Amygdala (tissue), 56 donors: Measurements from ENCODE around the gene FMN2.
"Not testable (repeated sequence)": the region's sequence is repeated elsewhere in the genome, so short reads cannot be mapped to it uniquely, and the experiment has no call there.

Experiments used
- DNase-seq, 56 donors: peaks; one replicate each; lab custom pipeline; 2025; lab: John Stamatoyannopoulos, UW

Gene FMN2

DNA sequence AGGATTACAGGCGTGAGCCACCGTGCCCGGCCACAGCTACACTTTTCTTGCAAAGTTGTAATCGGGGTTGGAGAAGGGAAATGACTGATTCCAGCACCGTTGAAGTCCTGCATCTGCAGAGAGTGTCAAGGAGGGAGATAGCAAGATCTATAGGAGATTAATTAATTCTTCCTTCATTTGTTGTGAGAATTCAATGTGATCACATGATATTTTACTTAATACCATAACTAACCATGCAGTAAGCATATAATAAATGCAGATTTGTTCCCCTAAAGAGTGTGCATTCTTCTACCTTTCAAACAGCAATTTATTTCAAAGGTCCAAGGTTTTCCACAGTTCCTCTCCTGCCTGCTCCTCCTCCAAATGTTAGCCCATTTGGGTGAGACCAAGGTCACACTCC, 315.7 kb downstream of the FMN2 start:
- no peak for DNase-seq

GRCh38 chr1:240409615-240410014, 317.9 kb downstream of the FMN2 start:
- no peak for DNase-seq

DNA sequence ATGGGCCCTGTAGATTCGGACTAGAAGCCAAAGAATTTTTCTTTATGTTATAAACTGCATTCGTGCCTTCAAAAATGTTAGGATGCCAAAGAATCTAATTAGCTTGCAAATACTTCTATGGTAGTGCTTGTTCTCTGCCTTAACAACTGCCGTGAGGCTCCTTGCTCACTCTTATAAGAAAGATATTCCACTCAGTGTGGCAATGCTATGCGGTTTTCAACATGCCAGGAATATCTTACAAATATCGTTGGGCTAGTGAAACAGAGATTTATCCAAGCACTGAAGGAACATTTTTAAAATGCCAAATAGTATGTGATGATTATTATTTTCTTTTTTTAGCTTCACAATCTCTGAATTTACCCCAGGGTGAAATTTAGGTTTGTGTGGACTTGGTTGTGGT, 322.0 kb downstream of the FMN2 start:
- no peak for DNase-seq

- DNase-seq = no peak
Measured at GRCh38 chr1:240414237-240414636, 322.6 kb downstream of the FMN2 start.

GRCh38 chr1:240415011-240415410, 323.3 kb downstream of the FMN2 start:
- not testable (repeated sequence) for DNase-seq

GRCh38 chr1:240415532-240415931, 323.8 kb downstream of the FMN2 start:
- no peak for DNase-seq

DNA sequence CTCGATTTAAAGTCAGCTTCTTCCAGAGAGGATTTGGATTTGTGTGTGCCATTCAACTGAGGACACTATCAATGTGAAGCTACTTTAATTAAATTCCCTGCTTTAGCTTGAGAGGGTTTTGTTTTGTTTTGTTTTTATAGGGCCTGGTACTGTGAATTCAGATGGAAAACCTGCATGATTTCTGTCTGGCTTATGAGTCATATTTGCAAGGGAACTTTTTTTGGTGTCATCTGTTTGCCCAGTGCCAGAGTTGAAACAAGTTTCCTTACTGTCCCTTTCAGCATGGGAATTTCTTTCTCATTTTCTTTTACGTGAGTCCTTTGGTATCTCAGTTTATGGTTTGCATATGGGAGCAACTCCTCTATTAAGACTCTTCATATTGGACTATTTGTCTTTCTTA, 325.6 kb downstream of the FMN2 start:
- DNase-seq = no peak

DNA sequence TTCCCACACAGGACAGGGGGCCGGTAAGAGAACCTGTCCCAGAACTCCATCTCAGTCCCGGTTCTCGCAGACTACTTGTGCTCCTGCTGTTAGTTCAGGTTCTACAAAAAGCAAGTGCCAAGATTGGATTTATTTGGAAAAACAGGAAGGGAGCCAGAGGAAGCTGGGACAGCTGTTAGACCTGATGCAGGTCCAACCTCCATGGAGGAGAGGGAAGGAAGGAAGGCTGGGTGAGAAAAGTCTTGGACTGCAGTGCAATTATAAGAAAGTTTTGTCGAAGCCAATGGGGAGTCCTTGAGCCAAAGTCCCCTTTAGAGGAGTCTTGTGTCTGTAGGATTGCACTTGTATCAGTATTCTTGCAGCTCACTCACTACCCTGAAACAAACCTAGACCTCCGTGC, 329.1 kb downstream of the FMN2 start:
- DNase-seq = no peak

DNA sequence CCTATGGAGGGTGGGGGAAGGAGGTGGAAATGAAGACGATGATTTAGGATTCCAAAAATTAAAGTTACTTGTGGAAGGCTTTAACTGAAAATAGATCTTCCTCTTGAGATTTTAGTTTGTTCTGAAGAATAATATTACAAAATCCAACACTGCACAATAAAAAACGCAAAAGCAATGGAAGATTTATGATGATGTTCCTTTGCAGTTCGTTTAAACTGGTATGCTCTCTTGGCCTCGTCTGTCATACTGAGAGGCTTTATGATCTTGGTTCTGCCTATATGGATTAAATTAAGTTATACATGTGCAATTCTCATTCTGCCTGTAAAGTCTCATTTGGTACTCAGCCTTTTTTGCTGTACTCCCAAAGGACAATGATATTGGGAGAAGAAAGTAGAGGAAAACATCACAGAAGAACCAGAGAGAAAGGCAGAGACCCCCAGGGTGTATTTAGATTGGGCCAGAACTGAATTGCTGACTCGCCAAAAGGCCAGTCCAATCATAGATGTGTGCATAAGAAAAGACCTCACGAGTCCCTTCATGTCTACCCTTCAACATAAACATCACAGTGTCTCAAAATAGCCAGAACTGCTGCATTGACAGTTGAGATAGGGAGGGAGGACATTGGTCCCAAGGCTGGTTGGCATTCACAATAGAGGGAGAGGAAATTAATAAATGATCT, 331.7 kb downstream of the FMN2 start:
- DNase-seq = no peak

DNA sequence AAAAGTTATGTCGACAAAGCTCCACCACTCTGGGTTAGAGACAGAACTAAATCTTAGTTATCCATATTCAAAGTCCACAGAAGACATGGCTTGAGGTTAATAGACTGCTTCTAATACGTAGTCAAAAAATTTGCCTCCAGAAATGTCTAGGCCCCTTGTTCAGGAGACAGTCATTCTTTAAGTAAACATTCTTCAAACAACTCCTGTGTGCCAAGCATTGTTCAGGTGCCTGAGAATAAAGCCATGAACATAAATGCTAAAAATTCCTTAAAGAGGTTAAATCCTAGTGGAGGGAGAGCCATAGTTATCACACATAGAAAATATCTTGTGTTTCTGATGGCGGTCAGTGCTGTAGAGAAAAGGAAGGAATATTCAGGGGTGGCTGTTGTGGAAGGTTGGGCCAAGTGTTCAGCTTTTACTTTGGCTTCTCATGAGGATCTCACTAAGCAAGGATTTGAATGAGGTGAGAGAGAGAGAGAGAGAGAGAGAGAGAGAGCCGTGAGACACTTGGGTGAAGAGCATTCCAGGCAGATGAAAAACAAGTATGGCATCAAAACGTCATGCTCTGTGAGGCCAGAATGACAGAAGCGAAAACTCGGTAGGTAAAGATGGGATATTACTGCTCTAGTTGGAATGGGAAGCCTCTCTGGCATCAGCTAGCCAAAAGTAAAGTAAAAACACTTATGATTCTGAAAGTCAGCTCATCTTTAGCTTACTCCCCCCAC, 333.2 kb downstream of the FMN2 start:
- no peak for DNase-seq

DNA sequence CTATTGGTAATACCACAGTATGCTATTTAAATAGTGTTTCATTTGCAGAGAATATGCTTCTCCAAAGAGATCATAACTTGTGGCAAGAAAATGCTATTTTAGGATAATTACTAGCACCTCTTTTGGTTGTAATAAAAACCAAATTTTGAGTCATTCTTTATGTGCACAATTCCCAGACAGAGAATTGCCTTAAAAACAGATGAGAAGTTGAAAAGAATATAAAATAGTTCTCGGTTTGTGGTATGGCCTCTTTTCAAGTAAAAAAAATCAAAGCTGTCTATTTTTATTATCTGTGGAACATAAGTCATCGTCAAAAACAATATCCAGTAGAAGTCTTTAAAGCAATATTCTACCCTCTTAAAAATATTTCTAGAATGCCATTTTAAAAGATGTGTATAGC, 334.4 kb downstream of the FMN2 start:
- no peak for DNase-seq

GRCh38 chr1:240435996-240436566, 344.4 kb downstream of the FMN2 start:
- no peak for DNase-seq

DNA sequence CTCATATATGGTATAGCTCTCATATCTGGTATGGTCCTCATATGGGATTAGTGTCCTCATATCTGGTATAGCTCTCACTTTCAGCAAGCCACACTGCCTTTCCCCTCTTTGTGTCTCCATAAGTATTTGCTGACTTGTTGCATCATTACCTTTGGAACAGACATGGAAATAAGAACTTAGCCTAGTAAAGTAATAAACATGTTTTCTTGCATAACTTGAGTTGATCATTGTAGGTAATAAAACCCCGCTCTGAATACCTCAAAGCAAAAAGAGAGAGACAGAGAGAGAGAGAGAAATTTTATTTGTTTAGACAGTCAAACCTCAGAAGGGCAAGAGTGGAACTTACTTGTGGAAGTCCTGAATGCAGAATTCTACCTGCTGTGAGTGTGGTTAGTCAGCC, 350.0 kb downstream of the FMN2 start:
- no peak for DNase-seq

GRCh38 chr1:240445369-240445768, 353.7 kb downstream of the FMN2 start:
- no peak for DNase-seq

GRCh38 chr1:240455228-240455821, 363.6 kb downstream of the FMN2 start:
- no peak for DNase-seq

- DNase-seq = no peak
Measured at GRCh38 chr1:240457203-240457602, 365.5 kb downstream of the FMN2 start.

DNA sequence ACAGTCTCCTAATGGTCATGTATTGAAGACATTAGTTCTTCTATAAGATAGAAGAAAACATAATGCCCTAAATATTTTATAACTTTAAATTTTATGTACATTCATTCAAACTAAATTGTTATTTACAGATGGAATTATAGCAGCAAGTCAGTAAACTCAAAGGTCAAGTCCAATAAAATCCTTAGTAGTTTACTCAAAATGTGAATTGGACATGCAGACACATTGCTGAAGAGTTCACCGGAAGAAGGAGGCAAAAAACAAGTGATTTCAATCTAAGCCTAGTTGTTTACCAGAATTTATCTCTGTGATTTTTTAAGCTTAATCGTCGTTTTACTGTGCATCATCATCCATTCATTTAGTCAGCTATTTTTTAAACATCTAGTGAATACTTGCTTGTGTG, 370.6 kb downstream of the FMN2 start:
- DNase-seq = no peak

DNA sequence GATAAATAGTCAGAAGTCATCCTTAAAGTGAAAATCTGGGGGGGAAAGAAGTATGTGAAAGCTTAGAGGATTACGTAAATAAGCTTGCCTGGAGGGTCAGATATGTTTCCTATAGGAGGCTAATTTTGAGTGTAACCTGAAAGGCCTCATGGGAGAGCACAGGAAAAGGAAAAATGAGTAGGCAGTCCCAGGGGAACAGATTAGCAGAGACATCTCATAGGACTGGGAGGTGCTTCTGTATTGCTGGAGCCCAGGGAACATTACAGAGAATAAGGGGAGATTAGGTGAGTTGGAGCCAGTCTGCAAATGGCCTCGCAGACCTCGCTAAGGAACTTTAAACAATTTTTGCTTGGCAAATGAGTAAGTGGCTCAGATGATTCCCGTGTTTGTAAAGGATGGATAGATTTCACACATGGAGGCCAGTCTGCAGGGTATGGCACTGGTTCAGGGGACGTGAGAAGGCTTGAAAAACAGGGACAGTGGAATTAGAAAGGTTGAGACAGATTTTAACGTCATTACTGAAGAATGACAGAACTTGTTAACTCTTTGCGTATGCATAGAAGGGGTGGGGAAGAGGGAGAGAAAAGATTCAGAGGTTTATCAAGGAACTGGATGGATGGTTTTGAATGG, 371.2 kb downstream of the FMN2 start:
- DNase-seq = no peak

- no peak for DNase-seq
Measured at GRCh38 chr1:240464099-240464498, 372.4 kb downstream of the FMN2 start.

DNA sequence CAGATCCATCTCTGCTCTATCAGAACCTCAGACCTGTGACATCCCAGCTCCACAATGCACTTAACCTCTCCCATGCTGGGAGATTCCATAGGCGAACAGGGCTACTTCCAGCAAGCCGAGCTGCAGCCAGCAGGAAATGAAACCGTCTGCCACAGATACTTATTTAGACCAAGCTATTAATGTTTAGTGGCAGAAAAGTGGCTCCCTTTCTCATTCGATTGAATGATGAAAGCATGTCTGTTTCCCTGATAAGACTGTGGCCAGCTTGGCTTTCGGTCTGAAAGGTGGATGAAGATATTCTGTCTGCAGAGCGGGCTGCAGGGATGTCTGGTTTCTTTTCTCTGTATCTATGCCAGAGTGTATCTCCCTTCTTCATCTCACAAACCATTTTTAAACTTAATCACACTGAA, 373.9 kb downstream of the FMN2 start:
- no peak for DNase-seq

- no peak for DNase-seq
Measured at GRCh38 chr1:240466509-240466908, 374.8 kb downstream of the FMN2 start.
